Skeletal muscle satellite cell (primary cell): ENCODE data around the gene NOS1AP.
"Not testable (repeated sequence)": the region's sequence is repeated elsewhere in the genome, so short reads cannot be mapped to it uniquely, and the experiment has no call there.

Source experiments
- H3K27me3 ChIP-seq: 2 replicates; pipeline ENCODE4 v1.7.0; 2013; ENCODE audit warnings: low read length; ENCODE audit not compliant: control insufficient read depth, insufficient read depth
- H3K36me3 ChIP-seq: 2 replicates; pipeline ENCODE4 v1.7.0; 2013; ENCODE audit warnings: mild to moderate bottlenecking, control low read depth, low read length; ENCODE audit not compliant: insufficient read depth
- H3K4me1 ChIP-seq: 2 replicates; pipeline ENCODE4 v1.7.0; 2013; ENCODE audit warnings: low read length; ENCODE audit not compliant: control insufficient read depth, insufficient read depth
- H3K4me2 ChIP-seq: 2 replicates; pipeline ENCODE4 v1.7.0; 2013; ENCODE audit warnings: mild to moderate bottlenecking, low read length
- H3K4me3 ChIP-seq: 2 replicates; pipeline ENCODE4 v1.7.0; 2013; ENCODE audit warnings: low read length
- H3K9ac ChIP-seq: 2 replicates; pipeline ENCODE4 v1.7.0; 2013; ENCODE audit warnings: mild to moderate bottlenecking, low read depth, low read length, moderate library complexity
- H3K9me3 ChIP-seq: replicated peaks from 2 replicates; pipeline ENCODE4 v1.7.0; 2013; ENCODE audit warnings: mild to moderate bottlenecking, control low read depth, low read length

NOS1AP gene

DNA sequence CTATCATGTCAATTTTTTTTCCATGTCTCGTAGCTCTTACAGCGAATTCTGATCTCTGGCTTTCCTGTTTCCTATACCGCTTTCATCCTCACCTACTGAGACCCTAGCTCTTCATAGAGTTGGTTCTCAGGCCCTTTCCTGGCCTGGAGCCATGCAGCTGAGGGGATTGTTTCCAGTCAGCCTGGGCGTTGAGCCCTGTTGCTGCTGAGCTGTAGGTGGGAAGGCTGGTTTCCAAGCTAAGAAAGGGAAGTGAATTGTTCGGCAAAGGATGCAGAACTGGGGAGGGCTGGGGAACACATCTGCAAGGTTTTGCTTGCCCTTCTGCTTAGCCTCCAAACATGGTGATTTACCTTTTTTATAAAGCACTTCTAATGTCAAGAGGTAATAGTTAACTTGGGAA is 265.6 kb downstream of the NOS1AP start:
- Histone ChIP-seq H3K9me3 (no peaks in the 10 kb centered on the region), H3K4me2 (no peak overlapping the region), H3K9ac (no peak overlapping the region), H3K4me1 (no peaks in the 10 kb centered on the region), H3K36me3 (no peaks in the 10 kb centered on the region), H3K4me3 (no peak overlapping the region), H3K27me3 (no peaks in the 10 kb centered on the region)

DNA sequence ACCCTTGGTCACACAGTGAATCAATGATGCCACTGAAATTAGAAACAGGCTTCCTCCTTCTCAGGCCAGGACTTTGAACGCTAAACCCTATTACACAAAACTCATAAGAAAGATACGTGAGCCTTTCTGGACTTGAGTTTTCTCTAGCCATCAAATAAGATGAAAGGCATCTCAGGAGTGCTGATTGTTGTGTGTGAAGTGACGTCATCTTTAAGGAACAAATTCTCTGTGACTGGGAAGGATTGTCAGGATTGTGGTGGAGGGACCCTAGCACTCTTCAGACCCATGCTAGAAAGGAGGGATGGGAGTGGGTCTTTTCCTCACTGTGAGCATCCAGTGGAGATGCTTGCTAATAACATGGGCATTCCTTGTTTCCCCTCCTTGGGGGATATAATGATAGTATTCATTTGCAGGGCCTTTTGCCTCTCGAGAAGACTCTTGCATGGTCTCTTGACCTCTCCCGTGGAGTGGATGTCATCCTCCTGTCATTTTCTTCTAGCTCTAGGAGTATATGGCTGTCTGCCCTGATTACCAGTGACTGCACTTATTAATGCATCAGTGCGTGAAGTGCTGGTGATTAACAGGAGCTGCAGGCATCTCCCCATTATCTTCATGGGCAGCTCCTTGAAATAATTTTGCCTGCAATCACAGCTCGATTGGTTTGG is 267.3 kb downstream of the NOS1AP start:
- no peaks in the 10 kb centered on the region for H3K27me3 ChIP-seq
- no peaks in the 10 kb centered on the region for H3K4me1 ChIP-seq
- H3K36me3 ChIP-seq, result no peaks in the 10 kb centered on the region
- no peak overlapping the region for H3K4me2 ChIP-seq
- no peak overlapping the region for H3K4me3 ChIP-seq
- H3K9me3 ChIP-seq, result no peaks in the 10 kb centered on the region
- H3K9ac ChIP-seq, result no peak overlapping the region

DNA sequence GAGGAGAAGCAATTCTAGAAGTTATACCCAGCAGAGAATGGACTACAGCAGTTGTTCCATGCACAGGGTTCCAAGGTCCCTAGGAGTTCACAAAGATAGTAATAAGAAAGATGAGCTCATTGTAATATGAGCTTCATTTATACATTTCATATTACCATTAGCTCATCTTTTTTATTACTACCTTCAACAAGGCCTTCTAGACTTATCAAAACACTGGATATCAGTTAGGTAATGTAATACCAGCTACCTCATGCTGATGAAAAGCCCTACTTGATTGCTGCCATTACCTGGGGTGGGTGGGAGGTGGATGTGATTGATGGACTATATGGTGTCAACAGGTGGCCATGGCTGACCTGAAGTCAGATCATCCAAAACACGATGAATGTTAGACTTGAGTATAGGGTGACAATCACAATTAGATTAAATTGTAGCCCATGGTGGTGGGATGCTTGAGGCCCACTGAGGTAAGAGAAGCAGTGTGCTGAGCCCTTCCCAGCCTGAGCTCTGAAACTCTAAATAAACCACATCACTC is 273.0 kb downstream of the NOS1AP start:
- no peaks in the 10 kb centered on the region for H3K36me3 ChIP-seq
- no peak overlapping the region for H3K4me2 ChIP-seq
- no peaks in the 10 kb centered on the region for H3K9me3 ChIP-seq
- H3K9ac ChIP-seq, result no peak overlapping the region
- no peaks in the 10 kb centered on the region for H3K4me1 ChIP-seq
- H3K27me3 ChIP-seq, result no peaks in the 10 kb centered on the region
- no peak overlapping the region for H3K4me3 ChIP-seq

DNA sequence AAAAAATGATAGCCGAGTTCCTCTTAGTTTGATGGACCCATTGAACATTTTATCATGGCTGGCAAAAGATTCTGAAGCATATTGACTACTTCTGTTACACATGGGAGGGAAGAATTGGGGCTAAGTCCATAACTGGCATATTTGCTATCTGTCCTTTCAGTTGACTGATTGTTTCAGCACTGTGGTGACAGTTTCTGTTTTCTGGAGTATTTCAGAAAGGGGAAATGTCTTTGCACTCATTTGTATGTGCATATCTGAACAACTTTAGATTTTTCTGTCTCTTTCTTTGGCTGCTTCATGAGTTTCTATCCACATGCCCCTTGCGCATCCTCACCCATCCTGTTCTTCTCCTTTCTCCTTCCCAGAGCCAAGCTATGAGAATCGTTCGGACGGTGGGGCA is 274.0 kb downstream of the NOS1AP start:
- no peaks in the 10 kb centered on the region for H3K27me3 ChIP-seq
- H3K4me2 ChIP-seq, result no peak overlapping the region
- no peaks in the 10 kb centered on the region for H3K36me3 ChIP-seq
- H3K9ac ChIP-seq, result no peak overlapping the region
- H3K9me3 ChIP-seq, result no peaks in the 10 kb centered on the region
- H3K4me1 ChIP-seq, result no peaks in the 10 kb centered on the region
- H3K4me3 ChIP-seq, result no peak overlapping the region

DNA sequence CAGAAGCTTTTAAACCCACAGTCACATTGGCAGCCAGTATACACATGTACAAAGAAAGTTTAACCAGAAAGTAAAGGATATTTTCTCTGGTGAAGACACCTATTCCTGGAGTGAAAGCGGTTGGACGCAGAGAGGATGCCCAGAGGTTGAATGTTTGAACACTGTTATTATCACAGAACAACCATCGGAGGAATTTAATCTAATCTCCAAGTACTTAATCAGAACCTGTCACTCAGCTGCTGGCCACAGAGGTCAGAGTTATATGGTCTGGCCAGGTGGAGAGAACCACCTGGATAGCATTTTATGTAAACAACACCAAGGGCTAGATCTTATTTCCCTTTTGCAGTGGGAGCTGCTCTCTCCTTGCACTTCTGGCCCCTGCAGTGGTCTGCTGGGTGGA is 277.8 kb downstream of the NOS1AP start:
- no peak overlapping the region for H3K4me2 ChIP-seq
- no peaks in the 10 kb centered on the region for H3K27me3 ChIP-seq
- peaks cover 17% of the 10 kb centered on the region for H3K4me1 ChIP-seq
- H3K36me3 ChIP-seq, result no peaks in the 10 kb centered on the region
- H3K9me3 ChIP-seq, result no peaks in the 10 kb centered on the region
- no peak overlapping the region for H3K9ac ChIP-seq
- H3K4me3 ChIP-seq, result no peak overlapping the region

DNA sequence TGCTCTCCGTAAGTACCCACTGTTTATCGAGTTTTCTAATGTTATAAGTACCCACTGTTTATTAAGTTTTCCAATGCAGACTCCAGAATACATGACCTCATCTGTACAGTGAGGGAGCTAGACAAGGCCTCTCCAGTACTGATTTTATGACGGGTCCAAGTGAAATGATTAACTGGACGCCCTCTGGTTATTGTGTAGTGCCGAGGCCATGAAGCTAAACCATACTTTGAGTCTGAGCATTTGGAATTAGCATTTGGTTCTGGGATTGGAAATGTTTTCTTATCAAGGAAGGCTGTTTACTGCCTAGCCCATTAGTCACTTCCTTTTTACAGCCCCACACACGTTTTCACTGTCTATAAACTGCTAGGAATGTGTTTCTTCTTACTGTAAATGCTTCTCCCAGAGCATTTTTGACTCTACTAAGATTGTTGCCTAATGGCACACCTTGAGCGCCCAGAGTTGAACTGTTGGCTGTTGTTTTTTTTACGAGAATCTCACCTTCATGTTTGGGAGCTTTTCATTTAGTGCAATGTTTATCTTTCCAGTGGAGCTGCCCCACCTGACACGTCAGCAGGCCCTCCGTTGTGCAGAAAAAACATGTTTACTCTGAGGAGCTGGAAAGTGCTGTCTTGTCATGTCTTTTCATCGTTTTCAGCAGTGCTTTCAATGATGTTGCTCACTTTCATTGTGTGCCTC is 280.3 kb downstream of the NOS1AP start:
- Histone ChIP-seq H3K9ac (no peak overlapping the region), H3K4me1 (peaks cover 17% of the 10 kb centered on the region), H3K27me3 (no peaks in the 10 kb centered on the region)

DNA sequence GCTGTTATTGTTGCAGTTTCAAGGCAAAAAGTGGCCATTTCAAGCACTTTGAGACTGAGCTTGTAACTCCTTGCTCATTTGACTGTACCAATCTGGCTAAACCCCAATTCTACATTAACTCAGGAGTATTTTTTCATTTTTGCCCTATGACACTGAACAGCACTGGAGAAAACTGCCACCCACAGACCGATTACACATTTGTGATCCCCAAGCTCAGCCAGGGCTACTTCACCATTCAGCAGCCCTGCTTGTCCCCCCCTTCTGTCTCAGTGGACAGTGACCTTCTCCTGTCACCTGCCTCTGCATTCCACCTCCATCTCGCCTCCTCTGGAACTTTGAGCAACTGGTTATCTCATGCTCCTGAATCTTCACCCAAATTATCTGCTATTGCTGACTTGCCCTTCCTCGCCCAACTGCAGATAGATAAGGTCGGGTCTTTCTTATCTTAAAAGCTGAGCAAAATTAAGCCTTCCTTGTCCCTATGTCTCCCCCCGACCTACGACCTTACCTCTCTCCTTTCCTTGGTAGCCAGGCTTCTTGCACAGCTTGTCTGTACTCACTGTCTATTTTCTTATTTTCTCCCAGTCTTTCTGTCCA is 281.9 kb downstream of the NOS1AP start:
- H3K9me3 ChIP-seq, result no peaks in the 10 kb centered on the region
- no peaks in the 10 kb centered on the region for H3K27me3 ChIP-seq
- H3K9ac ChIP-seq, result no peak overlapping the region
- no peak overlapping the region for H3K4me3 ChIP-seq
- H3K4me1 ChIP-seq, result peaks cover 17% of the 10 kb centered on the region
- H3K4me2 ChIP-seq, result no peak overlapping the region
- no peaks in the 10 kb centered on the region for H3K36me3 ChIP-seq

More for the DNA sequence above, 280.3 kb downstream of the NOS1AP start:
- no peaks in the 10 kb centered on the region for H3K36me3 ChIP-seq
- H3K4me2 ChIP-seq, result peak overlapping the region; percentile 21
- no peaks in the 10 kb centered on the region for H3K9me3 ChIP-seq
- H3K4me3 ChIP-seq, result no peak overlapping the region

DNA sequence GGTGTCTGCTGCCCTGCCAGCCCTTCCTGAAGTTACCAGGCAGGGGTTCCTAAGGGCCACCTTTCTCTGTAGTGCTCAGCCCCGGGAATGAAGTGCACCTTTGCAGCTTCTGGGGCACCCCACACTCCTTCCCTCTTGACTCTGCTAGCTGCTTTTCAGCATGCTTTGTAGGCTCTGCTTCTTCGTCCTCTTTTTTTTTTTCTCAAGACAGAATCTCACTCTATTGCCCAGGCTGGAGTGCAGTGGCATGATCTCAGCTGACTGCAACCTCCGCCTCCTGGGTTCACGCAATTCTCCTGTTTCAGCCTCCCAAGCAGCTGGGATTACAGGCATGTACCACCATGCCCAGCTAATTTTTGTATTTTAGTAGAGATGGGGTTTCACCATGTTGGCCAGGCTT is 282.4 kb downstream of the NOS1AP start:
- H3K27me3 ChIP-seq, H3K9me3 ChIP-seq, H3K4me3 ChIP-seq, H3K4me2 ChIP-seq, H3K36me3 ChIP-seq, H3K9ac ChIP-seq: not testable (repeated sequence)
- peaks cover 17% of the 10 kb centered on the region for H3K4me1 ChIP-seq

DNA sequence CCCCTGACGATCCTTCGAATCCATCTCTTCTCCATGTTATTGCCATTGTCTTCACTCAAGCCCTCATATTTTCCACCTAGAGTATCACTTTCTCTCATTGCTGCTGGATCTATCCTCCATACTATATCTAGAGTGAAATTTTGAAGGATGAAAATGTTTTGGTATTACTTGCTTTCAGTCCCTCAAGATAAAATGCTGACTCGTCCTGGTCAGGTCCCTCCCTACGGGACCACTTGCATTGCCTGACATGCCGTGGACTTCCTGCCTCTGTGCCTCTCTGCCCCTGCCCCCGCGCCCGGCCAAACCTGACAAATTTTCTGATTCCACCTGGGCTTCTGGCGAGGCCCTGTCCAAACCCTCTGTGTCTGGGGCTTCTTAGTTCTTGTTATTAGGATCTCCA is 283.6 kb downstream of the NOS1AP start:
- Histone ChIP-seq H3K4me2 (no peak overlapping the region), H3K27me3 (no peaks in the 10 kb centered on the region), H3K9ac (no peak overlapping the region), H3K36me3 (no peaks in the 10 kb centered on the region), H3K4me1 (peaks cover 17% of the 10 kb centered on the region), H3K9me3 (no peaks in the 10 kb centered on the region), H3K4me3 (no peak overlapping the region)

DNA sequence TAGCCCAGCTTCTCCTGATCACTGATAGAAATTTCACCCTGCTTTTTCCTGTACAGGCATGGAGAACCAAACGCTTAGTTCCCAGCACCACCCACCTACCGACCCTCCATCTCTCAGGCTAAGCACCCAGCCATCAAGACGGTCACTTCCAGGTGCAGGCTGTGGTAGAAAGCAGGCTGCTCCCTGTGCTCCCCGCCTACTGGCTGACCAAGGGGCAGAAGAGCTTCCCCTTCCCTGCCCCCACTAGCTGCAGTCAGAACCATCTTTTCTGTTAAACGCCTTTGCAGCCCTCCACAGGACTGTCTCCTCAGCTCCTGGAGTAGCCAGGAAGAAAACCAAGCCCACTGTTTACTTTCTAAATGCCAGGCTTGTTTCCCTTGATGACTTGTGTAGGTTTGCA is 284.2 kb downstream of the NOS1AP start:
- H3K4me2 ChIP-seq, result no peak overlapping the region
- no peak overlapping the region for H3K4me3 ChIP-seq
- H3K27me3 ChIP-seq, result no peaks in the 10 kb centered on the region
- H3K9me3 ChIP-seq, result no peaks in the 10 kb centered on the region
- peaks cover 17% of the 10 kb centered on the region for H3K4me1 ChIP-seq
- no peak overlapping the region for H3K9ac ChIP-seq
- H3K36me3 ChIP-seq, result no peaks in the 10 kb centered on the region

DNA sequence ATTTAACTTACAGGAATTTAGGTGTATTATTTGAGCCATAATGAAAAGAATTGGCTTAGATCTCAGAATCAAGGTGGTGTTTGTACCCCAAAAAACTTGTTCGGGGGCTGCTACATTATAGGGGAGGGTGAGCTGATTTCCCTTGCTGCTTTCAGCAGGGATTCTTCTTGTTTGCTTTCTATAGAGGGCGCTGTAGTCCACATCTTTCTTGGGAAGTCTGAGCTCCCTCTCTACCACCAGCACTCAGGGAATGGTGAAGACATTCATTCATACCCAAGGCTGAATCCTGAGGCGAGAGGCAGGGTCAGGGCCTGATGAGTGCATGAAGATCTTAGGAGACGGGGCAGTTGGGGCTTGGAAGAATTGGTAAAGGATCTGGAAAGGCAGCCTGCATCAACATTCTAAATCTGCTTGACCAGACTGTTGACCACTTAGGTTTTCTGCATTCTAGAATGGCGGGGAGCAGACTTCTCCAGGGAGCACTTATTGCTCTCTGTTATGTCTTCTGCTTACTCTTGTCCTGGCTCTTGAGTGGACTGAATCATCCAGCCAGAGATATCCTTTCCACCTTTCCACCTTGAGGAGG is 288.3 kb downstream of the NOS1AP start:
- peaks cover 2% of the 10 kb centered on the region for H3K27me3 ChIP-seq
- H3K9ac ChIP-seq, result no peak overlapping the region
- peaks cover 10% of the 10 kb centered on the region for H3K4me1 ChIP-seq
- no peak overlapping the region for H3K4me2 ChIP-seq
- no peak overlapping the region for H3K4me3 ChIP-seq
- H3K9me3 ChIP-seq, result no peaks in the 10 kb centered on the region
- H3K36me3 ChIP-seq, result no peaks in the 10 kb centered on the region
